IPS DF 4.7 (cell line): ENCODE results near the gene SLCO4A1.

Source experiments
- DNase-seq: peaks from one replicate; pipeline ENCODE4 v3.0.0-alpha.2; 2013; ENCODE audit warnings: low spot score; ENCODE audit errors: extremely low read depth

Gene SLCO4A1

GRCh38 chr20:62712606-62713005, 70.3 kb downstream of the SLCO4A1 start:
- DNase-seq = no peak

GRCh38 chr20:62714006-62714405, 71.7 kb downstream of the SLCO4A1 start:
- no peak for DNase-seq

- DNase-seq = no peak
Measured at GRCh38 chr20:62714799-62715198, 72.5 kb downstream of the SLCO4A1 start.

GRCh38 chr20:62715201-62715600, 72.9 kb downstream of the SLCO4A1 start:
- no peak for DNase-seq

GRCh38 chr20:62716198-62716940, 74.1 kb downstream of the SLCO4A1 start:
- DNase-seq = no peak

GRCh38 chr20:62716941-62717310, 74.6 kb downstream of the SLCO4A1 start:
- no peak for DNase-seq

- no peak for DNase-seq
Measured at GRCh38 chr20:62717933-62718332, 75.6 kb downstream of the SLCO4A1 start.

GRCh38 chr20:62718546-62718945, 76.2 kb downstream of the SLCO4A1 start:
- DNase-seq = no peak

GRCh38 chr20:62719250-62719935, 77.1 kb downstream of the SLCO4A1 start:
- no peak for DNase-seq
